OCI-LY1 (cell line): ENCODE measurements around the gene LSM2.

Source experiments
- H2AFZ ChIP-seq: fragments of 200-600 bp; sonication (generic), shearing (Covaris generic); 2 replicates; pipeline ENCODE4 v1.6.0; 2014; ENCODE audit warnings: antibody characterized with exemption, mild to moderate bottlenecking, low read length
- H3F3A ChIP-seq: fragments of 200-600 bp; sonication (generic), shearing (Covaris generic); 2 replicates; pipeline ENCODE4 v1.6.0; 2014; ENCODE audit warnings: mild to moderate bottlenecking, antibody characterized with exemption, low read length, moderate library complexity; ENCODE audit not compliant: insufficient read depth
- H3K27ac ChIP-seq: fragments of 200-600 bp; sonication (generic); 2 replicates; pipeline ENCODE4 v1.5.1; 2014; ENCODE audit warnings: low read length, mixed run types, mild to moderate bottlenecking, low read depth; ENCODE audit not compliant: poor library complexity, severe bottlenecking
- H3K27me3 ChIP-seq: fragments of 200-600 bp; sonication (generic); 2 replicates; pipeline ENCODE4 v1.6.0; 2014; ENCODE audit warnings: antibody characterized with exemption, mild to moderate bottlenecking, low read length, moderate library complexity; ENCODE audit not compliant: insufficient read depth
- H3K36me3 ChIP-seq: fragments of 200-600 bp; sonication (generic); 2 replicates; pipeline ENCODE4 v1.6.1; 2014; ENCODE audit warnings: mild to moderate bottlenecking, antibody characterized with exemption, low read length, moderate library complexity, mixed read lengths; ENCODE audit not compliant: insufficient read depth
- H3K4me1 ChIP-seq: fragments of 200-600 bp; sonication (generic); 2 replicates; pipeline ENCODE4 v1.5.1; 2014; ENCODE audit warnings: mild to moderate bottlenecking, low read length, moderate library complexity; ENCODE audit not compliant: insufficient read depth, severe bottlenecking
- H3K4me2 ChIP-seq: fragments of 200-600 bp; sonication (generic), shearing (Covaris generic); 2 replicates; pipeline ENCODE4 v1.6.1; 2014; ENCODE audit warnings: low read length
- H3K4me3 ChIP-seq: fragments of 200-600 bp; sonication (generic); 2 replicates; pipeline ENCODE4 v1.5.1; 2014; ENCODE audit warnings: low read length, low read depth, mild to moderate bottlenecking, mixed read lengths; ENCODE audit not compliant: poor library complexity, severe bottlenecking
- H3K79me2 ChIP-seq: fragments of 200-600 bp; shearing (Covaris generic); 2 replicates; pipeline ENCODE4 v1.6.1; 2016; ENCODE audit warnings: mixed run types, low read length, mixed read lengths; ENCODE audit not compliant: insufficient read depth
- H3K9ac ChIP-seq: fragments of 200-600 bp; sonication (generic), shearing (Covaris generic); 2 replicates; pipeline ENCODE4 v1.6.1; 2014; ENCODE audit warnings: mild to moderate bottlenecking, low read length, mixed read lengths
- H3K9me2 ChIP-seq: fragments of 200-600 bp; sonication (generic), shearing (Covaris generic); 2 replicates; pipeline ENCODE4 v1.6.1; 2014; ENCODE audit warnings: low read depth, mild to moderate bottlenecking, low read length, mixed read lengths
- H3K9me3 ChIP-seq: fragments of 200-600 bp; shearing (Covaris generic); 2 replicates; pipeline ENCODE4 v1.6.1; 2014; ENCODE audit warnings: low read length, mixed read lengths
- H4K20me1 ChIP-seq: fragments of 200-600 bp; sonication (generic), shearing (Covaris generic); 2 replicates; pipeline ENCODE4 v1.6.0; 2016; ENCODE audit warnings: mild to moderate bottlenecking, low read length; ENCODE audit not compliant: insufficient read depth
- CTCF ChIP-seq: fragments of 200-600 bp; sonication (generic), shearing (Covaris generic); IDR thresholded peaks from 2 replicates; pipeline ENCODE4 v1.5.1; 2017; ENCODE audit warnings: mild to moderate bottlenecking, antibody characterized with exemption, low read length, moderate library complexity, mixed read lengths
- EZH2 ChIP-seq: fragments of 200-600 bp; sonication (generic), shearing (Covaris generic); IDR thresholded peaks from 2 replicates; pipeline ENCODE4 v1.8.0; 2017; ENCODE audit warnings: borderline replicate concordance, mixed run types, mild to moderate bottlenecking, antibody characterized with exemption, low read length, moderate library complexity, mixed read lengths

LSM2 gene

GRCh38 chr6:31792761-31793171 lies 14.0 kb downstream of the LSM2 start:
- H3K9me3 ChIP-seq = no peaks in the 10 kb centered on the region
- no peaks in the 10 kb centered on the region for H3K9me2 ChIP-seq
- TF ChIP-seq CTCF = no peak
- TF ChIP-seq EZH2 = no peak
- H3K4me2 ChIP-seq = no peak overlapping the region
- H3F3A ChIP-seq = 0 out of 2 replicates have a peak, but pooled peaks cover 6% of the 10 kb centered on the region
- H3K36me3 ChIP-seq = peaks cover 51% of the 10 kb centered on the region
- H2AFZ ChIP-seq = no peak overlapping the region
- H3K27me3 ChIP-seq = no peaks in the 10 kb centered on the region
- peaks cover 14% of the 10 kb centered on the region; the same call in 1 of the 2 replicates for H3K79me2 ChIP-seq
- H3K9ac ChIP-seq = no peak overlapping the region
- H3K4me1 ChIP-seq = peaks cover 33% of the 10 kb centered on the region
- no peak overlapping the region for H3K4me3 ChIP-seq
- H3K27ac ChIP-seq = peak overlapping the region; percentile 25
- H4K20me1 ChIP-seq = no peaks in the 10 kb centered on the region

GRCh38 chr6:31792090-31792374 lies 14.7 kb downstream of the LSM2 start:
- peak overlapping the region; percentile 25 for H3K27ac ChIP-seq
- H3K9ac ChIP-seq = no peak overlapping the region
- no peaks in the 10 kb centered on the region for H3K9me3 ChIP-seq
- no peak overlapping the region for H3K4me3 ChIP-seq
- peaks cover 53% of the 10 kb centered on the region for H3K36me3 ChIP-seq
- no peak overlapping the region for H3K4me2 ChIP-seq
- H3K79me2 ChIP-seq = peaks cover 14% of the 10 kb centered on the region; the same call in 1 of the 2 replicates
- peaks cover 28% of the 10 kb centered on the region for H3K4me1 ChIP-seq
- H4K20me1 ChIP-seq = no peaks in the 10 kb centered on the region
- no peaks in the 10 kb centered on the region for H3K27me3 ChIP-seq
- no peak overlapping the region for H2AFZ ChIP-seq
- H3K9me2 ChIP-seq = no peaks in the 10 kb centered on the region
- no peak for TF ChIP-seq EZH2
- TF ChIP-seq CTCF = no peak
- H3F3A ChIP-seq = 0 out of 2 replicates have a peak, but pooled peaks cover 3% of the 10 kb centered on the region

- Histone ChIP-seq H3K4me3 (no peak overlapping the region), H3K4me1 (peaks cover 28% of the 10 kb centered on the region), H3K9ac (no peak overlapping the region), H3K36me3 (peaks cover 55% of the 10 kb centered on the region), H2AFZ (no peak overlapping the region), H3K9me2 (no peaks in the 10 kb centered on the region), H3K4me2 (no peak overlapping the region), H3F3A (no peaks in the 10 kb centered on the region), H3K27me3 (no peaks in the 10 kb centered on the region), H3K9me3 (no peaks in the 10 kb centered on the region), H4K20me1 (no peaks in the 10 kb centered on the region), H3K27ac (no peak overlapping the region), H3K79me2 (peaks cover 14% of the 10 kb centered on the region; the same call in 1 of the 2 replicates)
- TF ChIP-seq CTCF (peak; percentile 64), EZH2 (no peak)
Observed at GRCh38 chr6:31791324-31792089, 15.3 kb downstream of the LSM2 start.
